DOHH2 (cell line): Measurements from ENCODE around the gene PTPRCAP.

Source experiments
- H3F3A ChIP-seq: fragments of 200-600 bp; sonication (generic), shearing (Covaris generic); 2 replicates; pipeline ENCODE4 v1.6.0; 2016; ENCODE audit warnings: antibody characterized with exemption, mild to moderate bottlenecking; ENCODE audit not compliant: control insufficient read depth, insufficient read depth
- H3K27ac ChIP-seq: fragments of 200-600 bp; sonication (generic); 2 replicates; pipeline ENCODE4 v1.5.1; 2014; ENCODE audit warnings: low read depth, mild to moderate bottlenecking, low read length, moderate library complexity
- H3K27me3 ChIP-seq: fragments of 200-600 bp; sonication (generic); 2 replicates; pipeline ENCODE4 v1.6.1; 2014; ENCODE audit warnings: mild to moderate bottlenecking, low read length, mixed read lengths; ENCODE audit not compliant: control insufficient read depth
- H3K36me3 ChIP-seq: fragments of 200-600 bp; sonication (generic); 2 replicates; pipeline ENCODE4 v1.6.1; 2014; ENCODE audit warnings: mild to moderate bottlenecking, low read length, moderate library complexity, mixed read lengths; ENCODE audit not compliant: control insufficient read depth
- H3K4me1 ChIP-seq: fragments of 200-600 bp; sonication (generic); 2 replicates; pipeline ENCODE4 v1.6.1; 2014; ENCODE audit warnings: mild to moderate bottlenecking, low read length, mixed read lengths; ENCODE audit not compliant: control insufficient read depth
- H3K4me2 ChIP-seq: fragments of 200-600 bp; sonication (generic); 2 replicates; pipeline ENCODE4 v1.6.0; 2014; ENCODE audit warnings: mild to moderate bottlenecking, low read length, moderate library complexity
- H3K4me3 ChIP-seq: fragments of 200-600 bp; sonication (generic); 2 replicates; pipeline ENCODE4 v1.5.1; 2014; ENCODE audit warnings: mild to moderate bottlenecking, low read length, mixed read lengths
- H3K79me2 ChIP-seq: fragments of 200-600 bp; sonication (generic); 2 replicates; pipeline ENCODE4 v1.6.1; 2014; ENCODE audit warnings: mild to moderate bottlenecking, low read length, mixed read lengths; ENCODE audit not compliant: control insufficient read depth
- H3K9me2 ChIP-seq: fragments of 200-600 bp; sonication (generic); replicated peaks from 2 replicates; pipeline ENCODE4 v1.6.1; 2014; ENCODE audit warnings: mild to moderate bottlenecking, low read length, mixed read lengths; ENCODE audit not compliant: control insufficient read depth
- H3K9me3 ChIP-seq: fragments of 200-600 bp; sonication (generic); 2 replicates; pipeline ENCODE4 v1.6.1; 2014; ENCODE audit warnings: antibody characterized with exemption, low read length, mixed read lengths; ENCODE audit not compliant: control insufficient read depth, insufficient read depth
- H4K20me1 ChIP-seq: fragments of 200-600 bp; sonication (generic); 2 replicates; pipeline ENCODE4 v1.6.0; 2014; ENCODE audit warnings: low read depth, mild to moderate bottlenecking, antibody characterized with exemption, low read length, moderate library complexity; ENCODE audit not compliant: control insufficient read depth, insufficient read depth
- CTCF ChIP-seq: fragments of 200-600 bp; sonication (generic); IDR thresholded peaks from one replicate; pipeline ENCODE4 v1.5.1; 2014; ENCODE audit warnings: antibody characterized with exemption, mild to moderate bottlenecking, low read depth, low read length; ENCODE audit not compliant: poor library complexity, severe bottlenecking
- EZH2phosphoT487 ChIP-seq: fragments of 200-600 bp; sonication (generic); IDR thresholded peaks from 2 replicates; pipeline ENCODE4 v1.6.1; 2017; ENCODE audit warnings: borderline replicate concordance, mild to moderate bottlenecking, antibody characterized with exemption, low read length, moderate library complexity, mixed read lengths

PTPRCAP gene

GRCh38 chr11:67417425-67417824 is 20.1 kb downstream of the PTPRCAP start:
- no peak overlapping the region for H3K4me3 ChIP-seq
- no peaks in the 10 kb centered on the region for H3K36me3 ChIP-seq
- no peaks in the 10 kb centered on the region for H3K79me2 ChIP-seq
- peaks cover 3% of the 10 kb centered on the region; the same call in 1 of the 2 replicates for H3F3A ChIP-seq
- peaks cover 6% of the 10 kb centered on the region for H3K27me3 ChIP-seq
- H3K4me1 ChIP-seq: peaks cover 68% of the 10 kb centered on the region
- no peaks in the 10 kb centered on the region for H3K9me3 ChIP-seq
- H3K4me2 ChIP-seq: peak overlapping the region; percentile 31
- no peaks in the 10 kb centered on the region for H4K20me1 ChIP-seq
- H3K9me2 ChIP-seq: no peaks in the 10 kb centered on the region
- TF ChIP-seq CTCF (no peak), EZH2phosphoT487 (no peak)
- H3K27ac ChIP-seq: no peak overlapping the region

GRCh38 chr11:67416416-67417335 is 20.8 kb downstream of the PTPRCAP start:
- H3K27ac ChIP-seq: no peak overlapping the region
- no peaks in the 10 kb centered on the region for H3K79me2 ChIP-seq
- TF ChIP-seq EZH2phosphoT487 (no peak), CTCF (no peak)
- H3K9me3 ChIP-seq: no peaks in the 10 kb centered on the region
- H4K20me1 ChIP-seq: no peaks in the 10 kb centered on the region
- H3K4me3 ChIP-seq: 0 out of 2 replicates have a peak overlapping the region, but pooled peaks have one; percentile 14
- H3F3A ChIP-seq: peaks cover 3% of the 10 kb centered on the region; the same call in 1 of the 2 replicates
- H3K4me1 ChIP-seq: peaks cover 75% of the 10 kb centered on the region
- no peaks in the 10 kb centered on the region for H3K36me3 ChIP-seq
- H3K27me3 ChIP-seq: peaks cover 6% of the 10 kb centered on the region
- no peaks in the 10 kb centered on the region for H3K9me2 ChIP-seq
- H3K4me2 ChIP-seq: peak overlapping the region; percentile 31

GRCh38 chr11:67415501-67416304 is 21.8 kb downstream of the PTPRCAP start, which contains the start of gene CARNS1:
TSS of gene CARNS1 (plus strand) at chr11:67415678. CDS start at chr11:67416200, 522 bp downstream.
- Histone ChIP-seq H3K79me2 (no peaks in the 10 kb centered on the region), H3K9me3 (no peaks in the 10 kb centered on the region), H3K36me3 (no peaks in the 10 kb centered on the region), H3K4me2 (peak within 1 kb of the TSS; percentile 31), H3K9me2 (no peaks in the 10 kb centered on the region), H3F3A (peaks cover 10% of the 10 kb centered on the region), H3K27me3 (peaks cover 6% of the 10 kb centered on the region), H3K4me1 (peaks cover 79% of the 10 kb centered on the region), H3K27ac (no peak within 1 kb of the TSS), H4K20me1 (no peaks in the 10 kb centered on the region), H3K4me3 (0 out of 2 replicates have a peak within 1 kb of the TSS, but pooled peaks have one; percentile 14)
- TF ChIP-seq CTCF: no peak
- TF ChIP-seq EZH2phosphoT487: no peak
